C4-2B (cell line): Measurements from ENCODE around the gene NELL1.

ENCODE experiments used
- ZFX ChIP-seq: fragments of 450-650 bp; IDR thresholded peaks from 2 replicates; pipeline ENCODE4 v1.6.1; 2017
- TF ChIP-seq, protein P1 (sequence below): fragments of 450-650 bp; conservative IDR thresholded peaks from 2 replicates; pipeline ENCODE4 v1.5.1; 2017; ENCODE audit warnings: mild to moderate bottlenecking

GRCh38 chr11:20782775-20783174, 113.4 kb downstream of the NELL1 start:
- TF ChIP-seq, protein P1, sequence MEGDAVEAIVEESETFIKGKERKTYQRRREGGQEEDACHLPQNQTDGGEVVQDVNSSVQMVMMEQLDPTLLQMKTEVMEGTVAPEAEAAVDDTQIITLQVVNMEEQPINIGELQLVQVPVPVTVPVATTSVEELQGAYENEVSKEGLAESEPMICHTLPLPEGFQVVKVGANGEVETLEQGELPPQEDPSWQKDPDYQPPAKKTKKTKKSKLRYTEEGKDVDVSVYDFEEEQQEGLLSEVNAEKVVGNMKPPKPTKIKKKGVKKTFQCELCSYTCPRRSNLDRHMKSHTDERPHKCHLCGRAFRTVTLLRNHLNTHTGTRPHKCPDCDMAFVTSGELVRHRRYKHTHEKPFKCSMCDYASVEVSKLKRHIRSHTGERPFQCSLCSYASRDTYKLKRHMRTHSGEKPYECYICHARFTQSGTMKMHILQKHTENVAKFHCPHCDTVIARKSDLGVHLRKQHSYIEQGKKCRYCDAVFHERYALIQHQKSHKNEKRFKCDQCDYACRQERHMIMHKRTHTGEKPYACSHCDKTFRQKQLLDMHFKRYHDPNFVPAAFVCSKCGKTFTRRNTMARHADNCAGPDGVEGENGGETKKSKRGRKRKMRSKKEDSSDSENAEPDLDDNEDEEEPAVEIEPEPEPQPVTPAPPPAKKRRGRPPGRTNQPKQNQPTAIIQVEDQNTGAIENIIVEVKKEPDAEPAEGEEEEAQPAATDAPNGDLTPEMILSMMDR: no peak
- no peak for TF ChIP-seq ZFX
